Pancreas (tissue), 10 donors: Measurements from ENCODE around the gene KRTAP10-4. TPM values are rescaled to one million over a fixed set of nuclear protein-coding genes. Genes with fewer than 3 reads are reported as not detected.
"Not testable (repeated sequence)": the region's sequence is repeated elsewhere in the genome, so short reads cannot be mapped to it uniquely, and the experiment has no call there.

Experiments used
- ATAC-seq, 4 donors: fragments of 200-7000 bp; cut with Tn5 transposase; one replicate each; pipeline versions ENCODE4 v1.8.0 to v1.9.1; 2020; ENCODE audit warnings: mild to moderate bottlenecking in 4 of 4, moderate library complexity in 4 of 4
- DNase-seq, 6 donors: peaks; one replicate each; pipeline ENCODE4 v3.0.0-alpha.2; 2020
- FAIRE-seq: peaks from 2 replicates; lab custom pipeline; 2012; peaks lifted over from hg19 to GRCh38; lab: Jason Lieb, UNC
- H3K27ac ChIP-seq, 4 donors: fragments of 200-600 bp; sonication (generic); 1 replicate in 3 of 4; 2 replicates in 1 of 4; pipeline versions ENCODE4 v1.5.0 to v1.8.0; 2020
- H3K27me3 ChIP-seq, 4 donors: fragments of 200-600 bp; one replicate each; pipeline ENCODE4 v1.8.0; 2021
- H3K36me3 ChIP-seq, 3 donors: fragments of 200-600 bp; sonication (generic) in 1 of 3; one replicate each; pipeline versions ENCODE4 v1.5.0 to v1.8.0; 2020 to 2021
- H3K4me1 ChIP-seq, 3 donors: fragments of 200-600 bp; one replicate each; pipeline ENCODE4 v1.8.0; 2021
- H3K4me3 ChIP-seq, 4 donors: fragments of 200-600 bp; sonication (generic) in 2 of 4; one replicate each; pipeline versions ENCODE4 v1.5.0 to v1.8.0; 2020 to 2021
- H3K9me3 ChIP-seq, 4 donors: fragments of 200-600 bp; one replicate each; pipeline ENCODE4 v1.8.0; 2021
- CTCF ChIP-seq, 4 donors: fragments of 200-600 bp; sonication (generic) in 3 of 4; IDR thresholded peaks; one replicate each; pipeline versions ENCODE4 v1.5.0 to v1.8.0; 2021; ENCODE audit warnings: antibody characterized with exemption in 4 of 4
- WGBS, 2 donors: extraction: QIAGEN DNeasy Blood & Tissue Kit; methylation state at CpG; one replicate each; pipeline ENCODE4 v1.1.7; 2013; 5-methylcytosine and 5-hydroxymethylcytosine counted together
- intact Hi-C, 3 donors: fragments of 100-400 bp; cut with DNase I; formaldehyde crosslinking; loops; one replicate each; pipeline versions ENCODE4 v1.11.1 to v1.14.2; 2022
- polyA plus RNA-seq, 2 donors: library from polyadenylated mRNA; stranded (reverse); fragments of 200-250 nt; gene quantifications; one replicate each; pipeline ENCODE4 v1.2.3, GENCODE V29; 2013
- total RNA-seq, 6 donors: library from RNA; stranded (reverse); fragmentation: NEBNext Ultra II Directional in 4 of 6; extraction: Animal tissue kit (Norgen Biotek cat#: 25700) in 4 of 6; gene quantifications; one replicate each; pipeline versions ENCODE4 v1.2.1 to v1.2.4, GENCODE V29; 2021 to 2023
- donor health status: healthy with polysubstance abuse.
- donor health status: DM: no; HTN: no; CAD: no; lungs with moderate emphysema.
- donor health status: DM: no; HTN: no; CAD: no.
- donor health status: control.
- donor health status: control.
- donor health status: Bipolar disorder and iron deficiency.
- donor health status: DM: yes; HTN: yes; CAD: no.
- donor health status: DM: no; HTN: no; CAD: no.
- donor health status: DM: no; HTN: no; CAD: no.
- donor health status: DM: yes; HTN: yes; CAD: no.

KRTAP10-4 gene
- total and polyA plus RNA-seq, 8 donors: not detected

GRCh38 chr21:44576025-44576420 is 2.5 kb downstream of the KRTAP10-4 start:
- intact Hi-C loops: no loop called here
- DNase-seq (no peak), FAIRE-seq (no peak), ATAC-seq (no peak)
- no peaks in the 10 kb centered on the region for H3K27me3 ChIP-seq
- H3K4me1 ChIP-seq: no peaks in the 10 kb centered on the region
- TF ChIP-seq CTCF (IDR thresholded peaks at IDR 0.05): no peak
- H3K9me3 ChIP-seq: no peaks in the 10 kb centered on the region
- no peak overlapping the region for H3K27ac ChIP-seq
- no peaks in the 10 kb centered on the region for H3K36me3 ChIP-seq
- H3K4me3 ChIP-seq: no peak overlapping the region
- WGBS, 2 donors: 73 to 77% methylated on average over 8 to 10 of the region's 10 CpGs

GRCh38 chr21:44578371-44579055 is 5.0 kb downstream of the KRTAP10-4 start:
- Histone ChIP-seq H3K27me3 (peaks cover 0 to 5% (median 0%) of the 10 kb centered on the region in 4 donors), H3K4me1 (no peaks in the 10 kb centered on the region), H3K9me3 (no peaks in the 10 kb centered on the region), H3K4me3 (no peak overlapping the region), H3K27ac (no peak overlapping the region), H3K36me3 (no peaks in the 10 kb centered on the region)
- 84 to 90% methylated on average over 17 of the region's 17 CpGs for WGBS, 2 donors
- no peak for DNase-seq
- TF ChIP-seq CTCF (IDR thresholded peaks at IDR 0.05): no peak
- no peak for FAIRE-seq
- intact Hi-C loops: no loop called here
- no peak for ATAC-seq

GRCh38 chr21:44579056-44579832 is 5.7 kb downstream of the KRTAP10-4 start:
- Histone ChIP-seq H3K36me3 (no peaks in the 10 kb centered on the region), H3K9me3 (no peaks in the 10 kb centered on the region), H3K27me3 (peaks cover 0 to 5% (median 0%) of the 10 kb centered on the region in 4 donors), H3K4me3 (no peak overlapping the region), H3K4me1 (no peaks in the 10 kb centered on the region), H3K27ac (no peak overlapping the region)
- TF ChIP-seq CTCF (IDR thresholded peaks at IDR 0.05): no peak
- no peak for FAIRE-seq
- ATAC-seq: no peak
- DNase-seq: no peak
- intact Hi-C loops: no loop called here
- 62 to 69% methylated on average over 12 to 22 of the region's 22 CpGs for WGBS, 2 donors

GRCh38 chr21:44579833-44580144 is 6.3 kb downstream of the KRTAP10-4 start:
- Histone ChIP-seq H3K27me3 (peaks cover 0 to 5% (median 0%) of the 10 kb centered on the region in 4 donors), H3K4me3 (no peak overlapping the region), H3K4me1 (no peaks in the 10 kb centered on the region), H3K36me3 (no peaks in the 10 kb centered on the region), H3K9me3 (no peaks in the 10 kb centered on the region), H3K27ac (no peak overlapping the region)
- DNase-seq: no peak
- WGBS, 2 donors: 48 to 53% methylated on average over 7 of the region's 7 CpGs
- intact Hi-C loops: no loop called here
- TF ChIP-seq CTCF (IDR thresholded peaks at IDR 0.05): no peak
- ATAC-seq: no peak
- no peak for FAIRE-seq

GRCh38 chr21:44580231-44580821 is 6.8 kb downstream of the KRTAP10-4 start, which contains the start of gene KRTAP10-5:
TSS of gene KRTAP10-5 (minus strand) at chr21:44580604. CDS start at chr21:44580578, 26 bp downstream.
- FAIRE-seq, DNase-seq, H3K36me3 ChIP-seq, H3K4me3 ChIP-seq, H3K27ac ChIP-seq, H3K27me3 ChIP-seq, H3K4me1 ChIP-seq, intact Hi-C loops, H3K9me3 ChIP-seq, ATAC-seq: not testable (repeated sequence)
- WGBS, 2 donors: 24 to 40% methylated on average over 16 to 19 of the region's 19 CpGs
